ENCODE measurements around the gene NUP98. TPM values are rescaled to one million over a fixed set of nuclear protein-coding genes. Genes with fewer than 3 reads are reported as not detected.

Gene NUP98
- polyA plus RNA-seq, 3 donors: 19.6 to 76.2 (median 28.5) TPM

- Histone ChIP-seq H4K20me1 (ENCODE audit: insufficient read depth, low read length) (peaks cover 67% of the 10 kb centered on the region), H3K4me3 (replicated peaks in 1 of 3; ENCODE audit: low read depth in 2 of 3, low read length in 3 of 3) (no peak overlapping the region), H2AFZ (ENCODE audit: insufficient read depth, low read depth, low read length, poor library complexity, severe bottlenecking) (no peak overlapping the region), H3K4me1 (ENCODE audit: control insufficient read depth in 1 of 2, insufficient read depth in 2 of 2, low read length in 2 of 2) (peaks cover 40 to 55% of the 10 kb centered on the region in 2 donors), H3K4me2 (replicated peaks; ENCODE audit: extremely low read depth, low read length, poor library complexity, severe bottlenecking) (no peak overlapping the region), H3K9me3 (replicated peaks in 1 of 2; ENCODE audit: control insufficient read depth in 1 of 2, insufficient read depth in 1 of 2, low read length in 2 of 2) (no peaks in the 10 kb centered on the region), H3K27me3 (ENCODE audit: control insufficient read depth in 2 of 2, insufficient read depth in 2 of 2, low read length in 2 of 2) (no peaks in the 10 kb centered on the region), H3K27ac (ENCODE audit: low read depth in 1 of 2, low read length in 2 of 2) (peak overlapping the region; percentile 64 to 67), H3K36me3 (replicated peaks in 1 of 2; ENCODE audit: control insufficient read depth in 1 of 2, insufficient read depth in 2 of 2, low read length in 2 of 2) (peaks cover 48 to 54% of the 10 kb centered on the region in 2 donors), H3K9ac (ENCODE audit: insufficient read depth, low read length, poor library complexity, severe bottlenecking) (no peak overlapping the region), H3K79me2 (ENCODE audit: insufficient read depth, low read length) (peaks cover 64% of the 10 kb centered on the region)
- Mint-ChIP-seq H3K4me1 (peaks cover 56% of the 10 kb centered on the region), H3K4me3 (no peak overlapping the region), H3K27me3 (ENCODE audit: low read depth in 3 of 3) (no peaks in the 10 kb centered on the region), H3K36me3 (peaks cover 47 to 55% of the 10 kb centered on the region in 2 donors), H3K27ac (peak overlapping the region; percentile 80 to 91 (median 87)), H3K9me3 (peaks cover 0 to 3% (median 0%) of the 10 kb centered on the region in 7 donors)
- TF ChIP-seq CTCF (IDR thresholded peaks at IDR 0.05): no peak
- no peak for DNase-seq
- intact Hi-C loops (cut with micrococcal nuclease): no loop called here
- 100% methylated on average over 1 of the region's 8 CpGs for WGBS (ENCODE audit: insufficient coverage)
These were observed 28.3 kb upstream of the NUP98 start for GRCh38 chr11:3825473-3826154.

GRCh38 chr11:3824714-3825472, 27.5 kb upstream of the NUP98 start:
- TF ChIP-seq CTCF (IDR thresholded peaks at IDR 0.05): peak; percentile 94
- no peak overlapping the region for H3K9ac ChIP-seq (ENCODE audit: insufficient read depth, low read length, poor library complexity, severe bottlenecking)
- no peak overlapping the region for H2AFZ ChIP-seq (ENCODE audit: insufficient read depth, low read depth, low read length, poor library complexity, severe bottlenecking)
- peak; percentile 80 to 84 (median 82) for DNase-seq
- intact Hi-C loops (cut with micrococcal nuclease): no loop called here
- peaks cover 40 to 49% of the 10 kb centered on the region in 2 donors for H3K36me3 Mint-ChIP-seq
- peaks cover 49% of the 10 kb centered on the region for H3K4me1 Mint-ChIP-seq
- peaks cover 0 to 3% (median 0%) of the 10 kb centered on the region in 7 donors for H3K9me3 Mint-ChIP-seq
- H3K4me3 ChIP-seq (replicated peaks in 1 of 3; ENCODE audit: low read depth in 2 of 3, low read length in 3 of 3): no peak overlapping the region
- no peaks in the 10 kb centered on the region for H3K27me3 Mint-ChIP-seq (ENCODE audit: low read depth in 3 of 3)
- no peak overlapping the region for H3K4me3 Mint-ChIP-seq
- H3K4me2 ChIP-seq (replicated peaks; ENCODE audit: extremely low read depth, low read length, poor library complexity, severe bottlenecking): peak overlapping the region; percentile 13
- peaks cover 33 to 48% of the 10 kb centered on the region in 2 donors for H3K4me1 ChIP-seq (ENCODE audit: control insufficient read depth in 1 of 2, insufficient read depth in 2 of 2, low read length in 2 of 2)
- H3K27ac Mint-ChIP-seq: peak overlapping the region; percentile 80 to 91 (median 87)
- peaks cover 60% of the 10 kb centered on the region for H4K20me1 ChIP-seq (ENCODE audit: insufficient read depth, low read length)
- peaks cover 41 to 49% of the 10 kb centered on the region in 2 donors for H3K36me3 ChIP-seq (replicated peaks in 1 of 2; ENCODE audit: control insufficient read depth in 1 of 2, insufficient read depth in 2 of 2, low read length in 2 of 2)
- H3K27me3 ChIP-seq (ENCODE audit: control insufficient read depth in 2 of 2, insufficient read depth in 2 of 2, low read length in 2 of 2): no peaks in the 10 kb centered on the region
- WGBS (ENCODE audit: insufficient coverage): 51% methylated on average over 5 of the region's 18 CpGs
- H3K79me2 ChIP-seq (ENCODE audit: insufficient read depth, low read length): peaks cover 57% of the 10 kb centered on the region
- peak overlapping the region; percentile 64 to 67 for H3K27ac ChIP-seq (ENCODE audit: low read depth in 1 of 2, low read length in 2 of 2)
- H3K9me3 ChIP-seq (replicated peaks in 1 of 2; ENCODE audit: control insufficient read depth in 1 of 2, insufficient read depth in 1 of 2, low read length in 2 of 2): no peaks in the 10 kb centered on the region

All from CD14-positive monocyte (primary cell).